NCI-H1694 (cell line): ENCODE measurements around the gene FOXD2.

Experiments used
- DNase-seq: peaks from one replicate; lab custom pipeline; 2025; lab: John Stamatoyannopoulos, UW

FOXD2 gene

GRCh38 chr1:47417170-47418044, 20.4 kb upstream of the FOXD2 start:
- no peak for DNase-seq

- DNase-seq = no peak
These were observed 19.7 kb upstream of the FOXD2 start for GRCh38 chr1:47418122-47418521.

DNA sequence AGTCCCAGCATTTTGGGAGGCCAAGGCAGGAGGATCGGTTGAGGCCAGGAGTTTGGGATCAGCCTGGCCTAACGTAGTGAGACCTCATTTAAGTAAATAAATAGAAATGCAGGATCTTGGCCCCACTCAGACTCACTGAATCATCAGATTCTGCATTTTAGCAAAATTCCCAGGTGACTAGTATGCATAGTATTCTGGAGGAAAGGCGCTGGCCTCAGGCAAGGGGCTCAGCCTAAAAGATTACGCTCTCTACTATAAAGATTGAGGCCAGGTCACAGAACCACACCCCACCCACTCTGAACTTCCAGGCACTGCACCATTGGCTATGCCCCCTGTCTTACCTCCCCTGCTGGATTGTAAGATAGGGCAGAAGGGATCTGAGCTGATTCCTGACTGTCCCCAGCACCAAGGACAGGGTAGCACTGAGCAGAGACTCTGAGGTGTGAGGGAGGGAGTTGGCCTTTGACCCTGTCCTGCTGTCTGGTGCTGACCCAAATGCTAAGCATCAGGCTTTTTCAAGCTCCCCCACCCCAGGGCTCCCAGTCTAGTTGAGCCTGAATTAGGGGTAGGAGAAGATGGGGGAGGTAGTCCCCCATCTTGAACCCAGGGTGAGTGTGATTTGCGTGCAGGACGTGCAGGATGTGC, 19.0 kb upstream of the FOXD2 start:
- no peak for DNase-seq

- no peak for DNase-seq
These were observed 17.3 kb upstream of the FOXD2 start for GRCh38 chr1:47420547-47420946.

DNA sequence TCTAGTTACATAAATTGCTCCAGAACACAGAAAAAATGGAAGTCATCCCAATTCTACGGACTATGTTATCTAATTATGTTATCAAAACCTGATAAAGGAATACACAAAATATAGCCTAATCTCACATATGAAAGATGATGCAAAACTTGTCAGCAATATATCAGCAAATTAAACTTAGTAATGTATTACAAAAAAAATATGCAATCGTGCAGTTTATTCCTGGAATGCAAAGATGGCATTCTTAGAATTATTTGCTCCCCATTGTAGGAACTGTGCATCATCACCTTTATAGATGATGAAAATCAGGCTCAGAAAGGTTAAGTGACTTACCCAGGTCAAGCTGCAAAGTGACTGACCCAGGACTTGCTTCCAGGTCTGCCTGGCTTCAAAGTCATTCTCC, 14.0 kb upstream of the FOXD2 start:
- no peak for DNase-seq

DNA sequence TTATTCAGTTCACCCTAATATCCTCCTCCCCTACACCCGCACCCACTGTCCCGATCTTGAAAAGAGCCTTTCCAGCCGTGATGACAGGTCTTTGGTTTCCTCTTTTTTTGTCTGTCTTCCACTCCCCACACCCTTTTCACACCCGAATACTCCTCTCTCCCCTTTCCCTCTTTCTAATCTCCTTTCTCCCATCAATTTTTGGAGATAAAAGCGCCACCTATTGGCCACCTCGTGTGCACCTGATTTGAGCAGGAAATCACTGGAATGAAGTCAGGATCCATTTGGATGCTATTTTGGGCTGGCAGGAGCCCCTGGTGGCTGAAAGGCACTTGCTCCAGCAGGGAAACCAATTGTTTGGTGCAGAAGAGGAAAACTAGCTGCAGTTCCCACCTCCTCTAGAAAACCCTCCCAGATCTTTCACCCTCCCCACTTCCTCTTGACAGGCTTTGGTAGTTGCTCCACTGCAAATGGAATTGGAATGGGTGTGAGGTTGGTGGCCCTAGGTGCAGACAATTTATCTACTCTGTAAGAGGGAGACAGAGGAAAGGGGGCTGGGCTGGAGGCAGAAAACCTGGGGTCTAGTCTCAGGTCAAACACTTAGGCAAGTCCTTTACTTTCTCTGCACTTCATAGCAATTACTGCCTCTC, 13.4 kb upstream of the FOXD2 start:
- DNase-seq = peak; percentile 68

DNA sequence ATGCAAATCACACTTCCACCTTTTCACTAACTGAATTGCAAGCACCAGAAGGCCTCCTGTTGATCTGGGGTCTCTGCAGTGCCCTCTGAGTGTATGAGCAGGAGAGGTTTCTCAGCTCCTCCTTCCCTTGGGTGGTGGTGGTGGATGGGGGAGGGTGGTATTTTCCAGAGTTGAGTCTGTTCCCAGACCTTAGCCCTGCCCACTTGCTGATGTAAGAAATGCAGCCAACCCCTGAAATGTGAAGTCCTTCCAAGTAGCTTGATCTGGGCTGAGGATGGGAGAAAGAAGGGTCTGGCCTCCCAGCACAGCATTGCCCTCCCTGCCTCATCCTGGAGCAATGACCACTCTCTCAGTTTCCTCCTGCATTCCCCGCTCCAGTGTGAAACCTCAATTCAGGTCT, 6.3 kb upstream of the FOXD2 start:
- no peak for DNase-seq

GRCh38 chr1:47432071-47433036, 5.5 kb upstream of the FOXD2 start:
- peak; percentile 75 for DNase-seq

DNA sequence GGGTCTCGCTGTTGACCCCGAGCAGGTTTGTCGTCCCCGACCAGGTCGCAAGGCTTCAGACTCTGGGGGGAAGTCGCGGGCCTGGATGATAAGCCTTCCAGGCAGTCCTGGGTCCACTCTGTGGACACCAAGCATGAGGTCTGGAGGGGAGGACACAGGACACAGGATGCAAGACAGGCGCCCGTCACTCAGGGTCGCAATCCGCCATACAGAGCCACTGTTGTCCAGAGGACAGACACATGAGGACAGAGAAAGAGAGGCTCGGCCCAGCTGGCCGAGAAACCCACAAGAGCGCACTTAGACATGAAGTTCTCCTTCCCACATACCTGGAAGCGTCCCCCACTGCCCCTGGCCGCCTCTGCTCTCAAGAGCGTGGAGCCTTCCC, 4.8 kb upstream of the FOXD2 start:
- no peak for DNase-seq

DNA sequence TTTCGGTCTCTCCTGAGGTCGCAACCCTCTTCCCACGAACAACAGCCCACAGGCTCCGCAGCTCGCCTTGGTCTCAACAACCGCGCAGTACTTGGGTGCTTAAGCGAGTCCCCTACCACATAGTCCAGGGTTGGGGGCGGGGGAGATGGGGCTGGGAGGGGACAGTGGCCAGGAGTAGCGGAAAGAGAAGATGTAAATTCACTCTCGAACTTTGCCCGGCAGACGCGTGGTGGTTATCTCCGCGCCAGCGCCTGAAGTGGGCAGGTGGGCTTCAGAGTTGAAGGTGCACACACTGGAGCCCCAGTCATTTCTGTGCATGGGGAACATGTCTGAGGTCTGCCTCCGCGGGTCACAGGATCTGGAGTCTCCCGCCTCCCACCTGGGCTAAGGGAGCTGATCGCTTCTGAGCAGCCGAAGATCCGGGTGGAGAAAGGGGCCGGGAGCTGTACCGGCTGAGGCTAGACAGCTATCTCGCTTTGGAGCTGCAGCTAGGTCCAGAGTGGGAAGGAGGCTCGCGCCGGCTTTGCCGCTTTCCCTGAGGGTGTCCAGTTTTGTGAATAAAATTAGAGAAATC, 4.3 kb upstream of the FOXD2 start:
- no peak for DNase-seq

- DNase-seq = no peak
These were observed 3.6 kb upstream of the FOXD2 start for GRCh38 chr1:47434051-47434842.

DNA sequence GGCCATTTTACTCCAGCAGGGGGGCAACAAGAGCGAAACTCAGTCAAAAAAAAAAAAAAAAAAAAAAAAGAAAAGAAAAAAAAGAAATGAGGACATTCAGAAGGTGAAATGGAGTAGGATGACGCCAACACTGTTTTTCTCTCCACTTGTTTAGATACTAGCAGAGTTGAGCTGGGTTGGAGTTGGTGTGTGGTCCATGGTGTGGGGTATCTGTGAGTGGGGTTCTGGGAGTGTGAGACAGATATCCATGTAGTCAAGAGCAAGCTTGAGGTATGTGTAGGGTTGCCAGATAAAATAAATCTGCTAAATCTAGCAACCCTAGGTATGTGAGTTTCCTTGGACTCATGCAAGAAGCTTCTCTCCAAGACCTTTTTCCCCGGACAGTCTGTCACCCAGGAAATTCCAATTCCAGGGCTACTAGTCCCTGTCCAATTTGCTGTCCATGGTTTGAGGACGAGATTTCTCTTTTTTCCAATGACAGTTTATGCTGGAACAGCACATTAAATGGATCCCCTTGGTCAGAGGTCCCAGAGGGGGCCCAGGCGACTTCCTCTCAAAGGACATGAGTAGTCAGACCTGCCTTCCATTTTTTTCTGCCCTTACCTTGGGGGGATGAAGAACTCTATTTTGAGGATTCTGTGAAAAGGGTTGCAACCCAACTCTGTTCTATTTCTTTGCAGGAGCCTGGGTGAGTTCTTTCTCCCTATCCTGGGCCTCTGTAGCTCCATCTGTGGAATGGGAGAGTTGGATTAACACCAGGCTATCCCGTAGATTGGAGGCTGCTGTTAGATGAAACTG, 2.1 kb upstream of the FOXD2 start:
- DNase-seq = no peak

GRCh38 chr1:47436304-47436978, 1.4 kb upstream of the FOXD2 start:
- DNase-seq = peak; percentile 77

GRCh38 chr1:47436979-47437446, 831 bp upstream of the FOXD2 start:
- peak; percentile 16 for DNase-seq

GRCh38 chr1:47438165-47439016, 547 bp downstream of the FOXD2 start:
- no peak for DNase-seq

DNA sequence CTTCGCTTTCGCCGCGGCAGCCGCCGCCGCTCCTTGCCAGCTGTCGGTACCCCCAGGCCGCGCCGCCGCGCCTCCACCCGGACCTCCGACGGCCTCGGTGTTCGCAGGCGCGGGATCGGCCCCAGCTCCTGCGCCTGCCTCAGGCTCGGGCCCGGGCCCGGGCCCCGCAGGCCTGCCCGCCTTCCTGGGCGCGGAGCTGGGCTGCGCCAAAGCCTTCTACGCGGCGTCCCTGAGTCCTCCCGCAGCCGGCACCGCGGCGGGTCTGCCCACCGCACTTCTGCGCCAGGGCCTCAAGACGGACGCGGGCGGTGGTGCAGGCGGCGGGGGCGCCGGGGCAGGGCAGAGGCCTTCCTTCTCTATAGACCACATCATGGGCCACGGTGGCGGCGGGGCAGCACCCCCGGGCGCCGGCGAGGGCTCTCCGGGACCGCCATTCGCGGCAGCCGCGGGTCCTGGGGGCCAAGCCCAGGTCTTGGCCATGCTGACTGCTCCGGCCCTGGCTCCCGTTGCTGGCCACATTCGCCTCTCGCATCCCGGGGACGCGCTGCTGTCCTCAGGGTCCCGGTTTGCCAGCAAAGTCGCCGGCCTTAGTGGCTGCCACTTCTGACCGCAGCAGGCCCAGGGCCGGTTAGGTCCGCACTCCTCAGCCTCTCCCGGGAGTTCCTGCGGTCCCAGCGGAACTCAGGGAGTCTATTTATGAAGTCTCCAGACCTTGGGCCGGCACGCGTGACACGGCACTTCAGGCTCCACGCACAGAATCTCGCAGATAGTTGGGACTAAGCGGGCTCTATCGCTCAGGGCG, 1.4 kb downstream of the FOXD2 start:
- no peak for DNase-seq
